Measurements from ENCODE around the gene ACSL3.
"Not testable (repeated sequence)": the region's sequence is repeated elsewhere in the genome, so short reads cannot be mapped to it uniquely, and the experiment has no call there.

- TF ChIP-seq CTCF, POLR2A (IDR thresholded peaks at IDR 0.05): not testable (repeated sequence)
Measured at GRCh38 chr2:222917212-222917611, 56.4 kb downstream of the ACSL3 start.
